CD4-positive, alpha-beta T cell treated with Interferon alpha-2 for 1 hour (primary cell): ENCODE data around the gene CAMKK2.
"Not testable (repeated sequence)": the region's sequence is repeated elsewhere in the genome, so short reads cannot be mapped to it uniquely, and the experiment has no call there.

Source experiments
- DNase-seq, 2 donors: peaks; one replicate each; pipeline ENCODE4 v3.0.0-alpha.2; 2020 to 2022

Gene CAMKK2

DNA sequence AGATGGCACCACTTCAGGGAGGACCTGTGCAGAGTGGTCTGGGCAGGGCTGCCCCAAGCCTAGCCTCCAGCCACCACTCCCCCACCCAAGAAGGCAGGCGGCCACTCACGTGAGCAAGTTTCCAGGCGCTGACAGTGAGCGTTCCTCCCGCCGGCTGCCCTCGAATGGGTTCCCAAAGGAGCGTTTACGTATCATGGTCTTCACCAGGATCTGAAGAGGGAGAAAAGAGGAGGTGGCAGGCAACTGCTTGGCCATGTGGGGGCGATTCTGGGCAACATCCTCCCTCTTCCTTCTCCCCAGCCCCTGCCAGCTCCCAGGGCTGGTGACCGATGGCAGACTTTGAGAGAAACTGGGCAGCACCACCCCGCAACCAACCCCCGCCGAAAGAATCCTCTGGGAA lies 51.5 kb downstream of the CAMKK2 start:
- DNase-seq: no peak

DNA sequence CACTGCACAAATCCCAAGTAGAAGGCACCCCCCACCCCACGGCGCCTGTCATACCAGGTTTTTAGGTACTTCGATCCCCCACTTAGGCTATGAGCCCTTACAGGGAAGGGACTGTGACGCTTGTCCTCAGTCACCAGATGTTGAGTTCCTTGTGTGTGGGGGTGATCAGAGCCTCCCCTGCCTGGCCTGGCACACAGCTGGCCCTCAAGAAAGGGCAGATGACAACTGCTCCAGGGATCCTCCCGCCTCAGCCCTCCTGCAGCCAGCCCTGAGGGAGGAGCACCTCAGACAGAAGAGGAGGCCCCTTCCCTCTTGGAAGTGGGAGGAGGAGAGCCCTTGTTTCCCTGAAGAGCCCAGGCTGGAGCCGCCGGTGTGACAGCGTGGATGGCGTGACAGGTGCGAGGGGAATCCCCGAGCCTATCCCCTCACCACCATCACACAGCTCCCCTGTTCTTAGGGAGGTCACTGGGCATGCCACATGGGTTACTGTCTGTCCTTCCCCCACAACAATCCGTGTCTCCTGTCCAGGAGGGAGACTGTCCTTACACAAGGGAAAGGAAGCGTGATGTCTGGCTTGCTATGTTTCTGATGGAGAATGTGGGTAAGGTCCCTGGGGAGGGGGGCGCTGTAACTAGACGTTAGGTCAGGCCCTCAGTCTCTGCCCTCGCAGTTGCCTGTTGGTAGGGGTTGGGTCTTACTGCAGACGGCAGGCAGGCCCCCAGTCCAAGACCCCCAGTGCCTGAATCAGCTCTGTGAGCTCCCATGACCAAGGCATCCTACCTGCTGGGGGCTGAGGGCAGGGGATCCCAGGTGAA lies 55.1 kb downstream of the CAMKK2 start:
- peak in 1 of 2 donors; percentile 7 for DNase-seq

DNA sequence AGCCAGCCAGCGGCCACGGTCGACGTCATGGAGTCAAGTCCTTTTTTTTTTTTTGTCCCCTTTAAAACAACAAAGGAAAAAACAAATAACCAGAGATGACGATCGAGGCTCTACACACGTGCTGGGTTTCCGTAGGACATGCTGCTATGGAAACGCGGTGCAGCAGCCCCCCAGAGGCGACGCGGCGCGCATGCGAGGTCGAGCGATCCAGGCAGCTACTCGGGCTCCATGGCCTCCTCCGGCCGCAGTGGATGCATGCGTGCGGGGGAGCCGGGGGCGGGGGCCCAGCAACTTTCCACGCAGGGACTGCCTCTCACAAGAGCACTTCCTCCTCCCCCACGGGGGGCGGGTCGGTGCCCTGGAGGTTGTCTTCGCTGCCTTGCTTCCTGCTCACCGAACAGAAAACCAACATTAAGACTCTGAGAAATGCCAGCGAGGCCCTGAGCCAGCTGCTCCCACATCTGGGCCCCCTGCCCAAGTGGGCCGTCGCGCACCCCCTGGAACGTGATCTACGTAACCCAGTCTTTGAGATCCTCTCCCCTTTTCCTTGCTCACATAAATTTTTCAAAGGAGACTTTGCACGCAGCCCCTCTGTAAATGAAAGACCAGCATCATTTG lies 55.9 kb downstream of the CAMKK2 start:
- peak; percentile 93 for DNase-seq

DNA sequence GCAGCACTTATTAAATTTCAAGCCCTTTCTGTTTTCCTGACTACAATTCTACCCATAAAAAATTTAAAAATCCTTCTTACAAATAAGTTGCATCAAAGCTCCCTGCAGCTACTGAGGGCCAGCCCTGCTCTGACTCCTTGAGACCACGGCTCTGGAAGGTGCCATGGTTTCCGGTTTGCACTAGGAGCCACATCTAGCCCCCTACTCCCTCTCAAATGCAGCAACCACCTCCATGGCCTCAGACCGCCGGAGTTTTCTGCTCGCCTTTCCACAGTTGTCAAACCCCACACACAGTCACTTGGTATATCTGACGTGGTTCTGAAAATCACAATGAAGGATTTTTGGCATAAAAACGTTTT lies 56.5 kb downstream of the CAMKK2 start:
- DNase-seq: no peak

DNA sequence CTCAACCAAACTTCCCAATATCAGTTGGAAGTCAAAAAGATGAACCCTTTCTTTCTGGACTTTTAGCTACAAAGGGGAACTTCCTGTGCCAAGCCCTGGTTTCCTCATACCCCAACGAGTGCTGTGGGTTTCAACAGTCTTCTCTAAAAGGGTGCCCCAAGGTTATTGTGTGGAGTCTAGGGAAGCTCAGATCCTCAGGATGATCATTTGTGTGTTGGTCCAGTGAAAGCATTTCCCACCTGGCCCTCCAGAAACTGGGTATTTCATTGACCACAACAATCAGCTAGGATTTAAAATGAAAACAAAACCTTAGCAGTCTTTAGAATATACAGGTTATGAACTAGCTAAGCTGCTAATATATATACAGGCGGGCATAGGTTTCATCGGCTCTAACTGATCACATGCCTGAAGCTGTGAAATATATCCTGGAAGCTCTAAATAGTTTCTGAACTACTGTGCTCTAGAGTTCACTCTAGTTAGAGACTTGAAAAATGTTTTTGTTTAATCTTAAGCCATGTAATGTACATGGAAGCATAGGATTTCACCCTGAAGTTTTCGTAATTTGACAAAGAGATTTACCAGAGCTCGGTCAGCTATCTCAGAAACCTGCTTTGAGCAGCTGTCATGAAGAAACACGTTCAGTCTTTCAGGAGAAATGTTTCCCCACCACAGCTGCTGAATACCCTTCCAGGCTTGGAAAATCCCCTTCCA lies 57.0 kb downstream of the CAMKK2 start:
- DNase-seq: no peak

DNA sequence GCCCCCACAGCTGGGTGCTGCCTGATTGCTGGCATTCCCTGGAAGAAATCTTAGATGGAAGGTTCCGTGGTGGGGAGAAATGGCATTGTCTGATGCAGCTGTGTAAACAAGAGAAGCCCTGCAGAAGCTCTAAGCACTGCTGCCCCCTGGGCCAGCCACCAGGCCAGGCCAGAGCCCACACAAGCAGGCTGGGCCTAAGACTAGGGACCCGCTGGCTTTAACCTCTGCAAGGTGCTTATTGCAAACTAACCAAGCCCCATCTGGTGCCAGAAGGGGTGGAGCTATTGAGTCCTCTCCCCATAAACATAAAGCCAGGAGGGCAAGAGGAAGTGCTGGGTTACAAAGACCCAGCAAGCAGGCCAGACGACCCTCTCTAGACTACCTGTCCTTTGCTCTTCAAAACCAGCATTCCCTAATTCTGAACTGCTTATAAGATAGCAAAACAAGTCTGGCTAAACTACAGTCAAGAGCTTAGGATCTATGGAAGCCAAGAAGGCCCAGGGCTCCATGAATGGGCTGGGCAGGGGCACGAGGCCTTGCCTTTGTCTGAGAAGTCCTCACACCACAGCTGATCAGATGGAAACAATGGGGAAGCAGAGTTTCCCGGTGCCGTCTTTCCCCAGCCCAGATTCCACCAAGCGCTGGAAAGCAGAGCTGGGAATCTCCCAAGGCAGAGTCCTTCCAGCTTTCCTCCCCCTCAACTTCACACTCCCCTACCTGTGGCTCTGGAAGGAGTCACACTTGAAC lies 57.7 kb downstream of the CAMKK2 start:
- no peak for DNase-seq

DNA sequence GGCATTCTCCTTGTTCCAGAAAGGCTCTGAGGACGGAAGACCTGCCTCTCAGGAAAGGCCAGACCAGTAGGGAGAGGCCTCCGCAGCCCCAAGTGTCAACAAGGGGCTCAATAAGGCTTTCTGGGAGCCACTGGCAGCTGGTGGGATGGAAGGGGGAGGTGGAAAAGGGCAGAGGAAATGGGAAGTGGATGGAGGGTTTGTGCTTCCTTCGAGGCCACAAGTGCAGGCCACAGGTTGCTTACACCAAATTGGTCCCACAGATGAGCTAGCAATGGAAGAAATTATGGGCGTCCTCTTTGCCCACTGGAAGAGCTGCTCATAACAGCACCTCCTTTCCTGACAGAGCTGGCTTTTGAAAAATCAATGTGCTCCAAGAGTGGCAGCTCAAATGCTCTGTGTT lies 58.4 kb downstream of the CAMKK2 start:
- no peak for DNase-seq

DNA sequence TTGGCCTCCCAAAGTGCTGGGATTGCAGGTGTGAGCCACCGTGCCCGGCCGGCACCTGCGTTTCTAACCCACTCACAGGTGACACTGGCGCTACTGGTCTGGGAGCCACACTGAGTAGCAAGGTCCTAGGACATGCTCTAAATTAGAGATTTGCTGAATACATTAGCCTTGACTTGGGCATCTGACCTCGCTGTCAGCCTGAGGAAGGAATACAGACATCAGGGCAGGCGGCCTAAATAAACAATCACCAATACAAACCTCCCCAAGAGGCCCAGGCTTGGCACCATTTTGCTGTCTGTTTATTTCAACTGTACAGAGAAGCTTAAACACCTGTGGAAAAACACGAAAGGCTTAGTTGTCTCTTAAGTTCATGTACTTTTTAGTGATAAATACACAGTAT lies 59.1 kb downstream of the CAMKK2 start:
- DNase-seq: no peak

DNA sequence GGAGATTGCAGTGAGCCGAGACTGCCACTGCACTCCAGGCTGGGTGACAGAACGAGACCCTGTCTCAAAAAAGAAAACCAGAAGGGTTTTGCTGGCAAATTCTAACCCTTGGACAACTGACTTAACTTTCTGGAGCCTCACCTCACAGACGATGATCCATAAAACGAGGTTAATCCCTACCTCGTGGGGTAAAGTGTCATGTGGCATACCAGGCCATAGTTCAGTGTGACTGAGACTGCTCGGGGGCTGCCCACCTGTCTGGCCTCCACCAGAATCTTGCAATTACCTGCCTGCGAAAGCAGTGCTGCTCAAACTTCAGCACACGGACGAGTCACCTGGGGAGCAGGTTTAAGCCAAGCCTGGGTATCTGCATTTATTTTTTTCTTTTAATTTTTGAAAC lies 59.7 kb downstream of the CAMKK2 start:
- no peak for DNase-seq

DNA sequence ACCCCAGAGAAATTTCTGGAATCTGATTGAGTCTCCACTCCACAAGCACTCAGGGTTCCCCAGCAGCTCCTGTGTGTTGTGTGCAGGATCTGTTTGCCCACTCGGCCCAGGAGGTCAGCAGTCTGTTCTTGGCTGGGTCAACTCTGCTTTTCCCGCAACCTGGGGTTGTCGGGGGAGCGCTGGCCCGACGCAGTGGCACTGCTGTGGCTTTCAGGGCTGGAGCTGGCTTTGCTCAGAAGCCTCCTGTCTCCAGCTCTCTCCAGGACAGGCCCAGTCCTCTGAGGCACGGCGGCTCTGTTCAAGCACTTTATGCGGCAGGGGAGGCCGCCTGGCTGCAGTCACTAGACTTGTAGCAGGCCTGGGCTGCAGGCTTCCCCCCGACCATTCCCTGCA lies 62.9 kb downstream of the CAMKK2 start:
- no peak for DNase-seq

DNA sequence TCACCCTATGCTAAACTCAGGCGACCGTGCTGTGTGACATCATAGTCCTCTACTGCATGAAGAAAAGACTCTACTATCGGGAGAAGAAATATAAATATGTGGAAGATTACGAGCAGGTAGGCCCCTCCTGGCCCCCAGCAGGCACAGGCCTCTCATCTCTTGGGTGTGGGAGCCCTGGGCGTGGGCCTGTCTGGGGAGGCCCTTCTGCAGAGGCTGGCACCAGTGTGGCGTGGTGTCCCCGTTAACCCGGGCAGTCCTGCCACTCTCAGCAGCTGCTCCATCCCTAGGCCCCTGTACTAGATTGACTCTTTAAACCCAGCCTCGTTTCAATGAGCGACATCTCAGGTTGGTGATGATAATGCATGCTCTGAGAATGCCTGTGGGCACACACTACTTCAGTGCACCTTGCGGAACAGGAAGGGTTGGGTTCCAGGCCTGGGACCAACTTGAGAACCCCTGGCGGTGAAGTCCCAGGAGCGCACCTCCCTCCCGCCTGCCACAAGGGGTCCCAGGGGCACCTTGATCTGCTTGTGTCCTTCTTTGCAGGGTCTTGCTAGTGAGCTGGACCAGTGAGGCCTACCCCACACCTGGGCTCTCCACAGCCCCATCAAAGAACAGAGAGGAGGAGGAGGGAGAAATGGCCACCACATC lies 63.4 kb downstream of the CAMKK2 start:
- no peak for DNase-seq

DNA sequence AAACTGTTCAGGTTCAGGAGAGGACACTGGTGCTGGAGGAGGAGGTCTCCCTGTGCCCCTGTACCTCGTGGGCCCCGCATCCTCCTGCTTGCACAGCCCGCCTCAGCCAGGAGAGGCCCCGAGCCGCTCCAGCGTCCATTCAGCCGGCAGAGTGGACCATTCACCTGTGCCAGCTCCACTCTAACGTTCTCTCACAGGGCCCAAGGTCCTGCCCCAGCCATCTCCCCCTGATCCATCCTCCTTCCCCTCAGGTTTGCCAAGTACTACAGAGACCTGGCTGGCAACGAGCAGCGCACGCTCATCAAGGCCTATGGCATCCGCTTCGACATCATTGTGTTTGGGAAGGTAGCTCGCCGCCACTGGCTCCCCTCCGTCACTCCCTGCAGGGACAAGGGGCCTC lies 64.3 kb downstream of the CAMKK2 start:
- no peak for DNase-seq

DNA sequence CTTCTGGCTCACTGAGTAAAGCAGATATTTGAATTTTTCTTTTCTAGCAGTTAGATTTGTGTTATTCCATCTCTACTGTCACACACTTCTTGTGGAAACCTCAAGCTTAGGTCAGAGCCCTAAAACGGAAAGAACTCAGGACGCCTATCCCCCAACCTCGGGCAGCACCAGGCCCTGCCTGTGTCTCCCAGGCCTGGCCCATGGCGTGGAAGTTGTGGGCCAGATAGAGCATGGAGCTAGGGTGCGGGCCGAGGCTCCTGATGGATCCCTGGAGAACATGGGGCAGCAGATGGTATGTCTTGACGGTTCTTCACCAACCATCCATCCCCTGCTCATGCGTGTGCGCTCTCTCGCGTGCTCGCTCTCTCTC lies 66.0 kb downstream of the CAMKK2 start:
- no peak for DNase-seq

DNA sequence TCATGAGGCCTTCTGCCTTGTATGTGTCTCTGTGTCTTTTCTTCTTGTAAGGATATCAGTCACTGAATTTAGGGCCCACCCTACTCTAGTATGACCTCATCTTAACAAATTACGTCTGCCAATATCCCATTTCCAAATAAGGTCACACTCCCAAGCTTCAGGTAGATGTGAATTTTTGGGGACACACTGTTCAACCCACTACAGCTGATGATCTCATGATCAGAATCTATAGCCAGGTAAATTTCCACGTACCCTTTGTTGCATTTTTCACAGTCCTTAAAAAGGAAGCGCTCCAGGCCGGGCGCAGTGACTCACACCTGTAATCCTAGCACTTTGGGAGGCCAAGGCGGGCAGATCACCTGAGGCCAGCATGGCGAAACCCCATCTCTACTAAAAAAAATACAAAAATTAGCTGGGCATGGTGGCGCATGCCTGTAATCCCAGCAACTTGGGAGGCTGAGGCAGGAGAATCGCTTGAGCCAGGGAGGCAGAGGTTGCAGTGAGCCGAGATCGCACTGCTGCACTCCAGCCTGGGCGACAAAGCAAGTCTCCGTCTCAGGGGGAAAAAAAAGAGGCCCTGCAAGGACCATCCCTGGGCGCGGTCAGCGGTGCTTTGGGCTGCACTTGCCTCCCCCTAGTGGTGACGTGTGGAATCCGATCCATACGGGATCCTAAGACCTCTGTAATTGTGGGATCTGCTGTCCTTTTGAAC lies 66.5 kb downstream of the CAMKK2 start:
- peak; percentile 61 to 65 for DNase-seq

DNA sequence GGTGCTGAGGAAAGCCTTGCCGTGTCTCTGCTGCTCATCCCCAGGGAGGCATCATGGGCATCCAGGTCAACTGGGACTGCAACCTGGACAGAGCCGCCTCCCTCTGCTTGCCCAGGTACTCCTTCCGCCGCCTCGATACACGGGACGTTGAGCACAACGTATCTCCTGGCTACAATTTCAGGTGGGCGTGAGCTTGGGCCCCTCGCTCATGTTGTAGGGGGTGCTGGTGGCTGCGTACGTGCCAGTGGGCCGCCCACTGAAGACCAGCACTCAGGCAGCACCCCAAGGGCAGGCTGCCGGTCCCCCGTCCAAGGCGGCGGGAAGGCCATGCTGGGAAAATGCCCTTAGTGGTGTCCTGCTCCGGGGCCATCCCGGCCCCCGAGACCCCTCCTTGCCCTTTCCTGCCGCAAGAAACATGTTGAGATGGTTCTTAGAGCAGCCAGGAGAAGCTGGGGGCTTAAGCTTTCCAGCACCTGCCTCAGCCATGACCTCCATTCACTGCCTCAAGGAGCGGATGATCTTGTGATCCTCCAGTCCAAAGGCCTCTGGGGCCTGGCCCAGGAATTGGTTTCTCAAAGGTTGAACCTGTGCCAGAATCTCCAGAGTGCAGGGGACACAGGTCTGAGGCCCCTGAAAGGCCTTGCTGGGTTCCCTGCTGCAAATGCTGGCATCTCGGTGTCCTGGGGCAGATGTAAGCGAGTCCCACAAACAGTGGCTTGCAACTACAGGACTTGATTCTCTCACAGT lies 67.4 kb downstream of the CAMKK2 start:
- no peak for DNase-seq

DNA sequence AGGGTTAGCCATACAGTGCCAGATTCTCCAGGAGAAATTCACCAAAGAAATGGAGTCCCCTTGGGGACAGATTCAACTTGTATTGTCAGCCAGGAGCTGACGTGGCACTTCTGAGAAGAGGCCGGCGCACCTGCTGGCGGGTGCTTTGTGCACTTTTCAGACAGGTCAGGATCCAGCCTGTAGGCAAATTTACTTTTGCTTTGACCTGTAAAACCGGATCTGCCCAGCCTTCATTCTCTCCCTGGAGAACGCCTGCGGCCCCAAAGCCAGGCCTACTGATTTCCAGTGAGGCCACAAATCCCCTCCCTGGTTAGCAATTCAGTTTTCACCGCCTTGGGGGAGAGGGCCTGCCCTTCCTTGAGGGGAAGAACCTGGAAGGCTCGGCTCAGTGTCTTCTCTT lies 69.2 kb downstream of the CAMKK2 start:
- peak in 1 of 2 donors; percentile 22 for DNase-seq

DNA sequence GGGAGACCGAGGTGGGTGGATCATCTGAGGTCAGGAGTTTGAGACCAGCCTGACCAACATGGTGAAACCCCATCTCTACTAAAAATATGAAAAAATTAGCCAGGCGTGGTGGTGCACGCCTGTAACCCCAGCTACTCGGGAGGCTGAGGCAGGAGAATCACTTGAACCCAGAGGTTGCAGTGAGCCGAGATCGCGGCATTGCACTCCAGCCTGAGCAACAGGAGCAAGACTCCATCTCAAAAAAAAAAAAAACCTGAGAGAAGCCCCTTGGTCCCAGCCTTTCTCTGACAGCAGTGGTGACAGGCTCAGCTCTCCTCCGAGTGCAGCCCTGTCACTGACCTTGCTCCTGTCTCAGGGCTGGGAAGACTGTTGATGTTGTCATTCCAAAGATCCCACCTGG lies 69.6 kb downstream of the CAMKK2 start:
- DNase-seq: not testable (repeated sequence)

DNA sequence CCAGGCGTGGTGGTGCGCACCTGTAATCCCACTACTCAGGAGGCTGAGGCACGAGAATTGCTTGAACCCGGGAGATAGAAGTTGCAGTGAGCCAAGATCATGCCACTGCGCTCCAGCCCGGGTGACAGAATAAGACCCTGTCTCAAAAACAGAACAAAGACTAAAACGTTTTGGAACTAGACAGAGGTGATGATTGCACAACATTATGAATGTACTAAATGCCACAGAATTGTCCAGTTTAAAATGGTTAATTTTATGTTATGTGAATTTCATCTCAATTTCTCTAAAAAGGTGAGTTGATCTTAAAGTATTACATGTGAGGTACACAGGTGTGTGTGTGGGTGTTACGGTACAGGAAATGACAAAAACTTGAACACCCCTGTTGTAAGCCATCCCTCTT lies 70.1 kb downstream of the CAMKK2 start:
- no peak for DNase-seq

DNA sequence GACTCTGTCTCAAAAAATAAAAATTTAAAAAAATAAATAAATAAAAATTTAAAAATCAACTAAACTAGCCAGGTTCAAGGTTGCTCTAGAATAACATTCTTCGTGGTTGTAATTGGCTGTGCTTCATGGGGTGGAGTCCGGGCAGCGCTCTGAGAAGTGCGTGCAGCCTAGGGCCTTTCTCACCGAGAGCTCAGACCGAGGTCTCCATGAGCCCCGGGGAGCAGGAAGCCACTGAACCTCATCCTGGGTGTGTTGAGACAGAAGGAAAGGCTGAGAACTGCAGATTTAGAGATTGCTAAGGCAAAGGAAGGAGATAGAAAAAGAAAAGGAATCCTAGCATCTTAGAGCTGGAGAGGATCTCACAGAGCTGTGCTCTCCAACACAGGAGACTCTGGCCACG lies 71.9 kb downstream of the CAMKK2 start:
- peak in 1 of 2 donors; percentile 58 for DNase-seq

DNA sequence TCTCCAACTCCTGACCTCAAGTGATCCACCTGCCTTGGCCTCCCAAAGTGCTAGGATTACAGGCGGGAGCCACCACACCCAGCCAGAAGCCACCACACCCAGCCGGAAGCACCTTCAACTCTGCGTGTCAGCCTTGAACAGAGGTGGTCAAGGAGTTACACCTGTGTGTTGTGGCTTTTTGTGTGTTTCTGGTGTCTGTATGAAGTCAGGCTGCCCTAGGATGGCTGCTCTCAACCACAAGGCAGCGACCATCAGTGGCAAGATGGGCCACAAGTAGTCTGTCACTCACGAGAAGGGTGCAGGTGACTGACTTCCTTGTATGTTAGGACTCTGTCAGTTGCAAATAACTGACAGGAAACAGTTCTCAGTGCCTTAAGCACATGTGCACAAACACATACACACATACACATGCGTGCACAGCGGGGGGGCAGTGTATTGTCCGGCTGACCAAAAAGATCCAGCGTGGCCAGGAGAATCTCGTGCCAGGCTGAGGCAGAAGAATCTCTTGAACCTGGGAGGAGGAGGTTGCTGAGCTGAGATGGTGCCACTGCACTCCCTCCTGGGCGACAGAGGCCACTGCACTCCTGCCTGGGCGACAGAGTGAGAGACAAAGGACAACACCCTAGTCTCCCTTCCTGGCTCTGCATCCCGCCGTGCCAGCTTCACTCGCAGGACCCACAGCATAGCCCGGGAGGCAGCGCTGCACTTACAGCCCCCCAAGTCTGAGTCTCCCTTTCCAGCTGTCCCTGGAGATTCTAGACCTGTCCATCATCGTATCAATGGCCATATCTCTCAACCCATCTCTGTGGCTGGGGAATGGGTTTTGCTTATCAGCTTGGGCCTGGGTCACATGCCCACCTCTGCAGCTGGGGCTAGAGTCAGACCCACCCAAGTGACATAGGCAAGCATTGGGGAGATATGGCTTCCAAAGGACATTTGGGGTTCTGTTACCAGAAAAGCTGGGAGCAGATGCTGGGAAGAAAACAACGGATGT lies 72.9 kb downstream of the CAMKK2 start:
- DNase-seq: peak; percentile 46 to 51
